Loucy (cell line): ENCODE data around the gene TIMP2.
A peak's percentile ranks its signal among the peaks of the same experiment; 100 is the strongest.

Source experiments
- H2AFZ ChIP-seq: fragments of 200-600 bp; sonication (generic); 2 replicates; pipeline ENCODE4 v1.6.0; 2016; ENCODE audit warnings: antibody characterized with exemption, mild to moderate bottlenecking, low read length, moderate library complexity
- H3F3A ChIP-seq: fragments of 200-600 bp; 2 replicates; pipeline ENCODE4 v1.6.0; 2016; ENCODE audit warnings: antibody characterized with exemption, low read depth, mild to moderate bottlenecking
- H3K27me3 ChIP-seq: fragments of 200-600 bp; sonication (generic); 2 replicates; pipeline ENCODE4 v1.6.1; 2014; ENCODE audit warnings: low read length, mild to moderate bottlenecking; ENCODE audit not compliant: insufficient read depth, poor library complexity, severe bottlenecking
- H3K36me3 ChIP-seq: fragments of 200-600 bp; sonication (generic); 2 replicates; pipeline ENCODE4 v1.6.1; 2016; ENCODE audit warnings: low read length; ENCODE audit not compliant: insufficient read depth
- H3K4me1 ChIP-seq: fragments of 200-600 bp; sonication (generic); 2 replicates; pipeline ENCODE4 v1.5.1; 2014; ENCODE audit warnings: low read length, mild to moderate bottlenecking; ENCODE audit not compliant: insufficient read depth, poor library complexity, severe bottlenecking
- H3K4me2 ChIP-seq: fragments of 200-600 bp; sonication (generic); 2 replicates; pipeline ENCODE4 v1.6.0; 2014; ENCODE audit warnings: antibody characterized with exemption, low read length, low read depth, mild to moderate bottlenecking; ENCODE audit not compliant: poor library complexity, severe bottlenecking
- H3K4me3 ChIP-seq: fragments of 200-600 bp; sonication (generic); 2 replicates; pipeline ENCODE4 v1.5.1; 2014; ENCODE audit warnings: low read length, mild to moderate bottlenecking, mixed read lengths; ENCODE audit not compliant: poor library complexity, severe bottlenecking
- H3K79me2 ChIP-seq: fragments of 200-600 bp; sonication (generic); 2 replicates; pipeline ENCODE4 v1.6.1; 2014; ENCODE audit warnings: low read length; ENCODE audit not compliant: insufficient read depth
- H3K9ac ChIP-seq: fragments of 200-600 bp; sonication (generic); 2 replicates; pipeline ENCODE4 v1.6.0; 2014; ENCODE audit warnings: mild to moderate bottlenecking, low read depth, low read length, moderate library complexity; ENCODE audit not compliant: poor library complexity, severe bottlenecking
- H3K9me2 ChIP-seq: fragments of 200-600 bp; sonication (generic); replicated peaks from 2 replicates; pipeline ENCODE4 v1.6.1; 2016; ENCODE audit warnings: low read depth, low read length, mixed read lengths
- H3K9me3 ChIP-seq: fragments of 200-600 bp; sonication (generic); 2 replicates; pipeline ENCODE4 v1.6.1; 2014; ENCODE audit warnings: mild to moderate bottlenecking, antibody characterized with exemption, low read length, low read depth; ENCODE audit not compliant: insufficient read depth
- H4K20me1 ChIP-seq: fragments of 200-600 bp; sonication (generic); 2 replicates; pipeline ENCODE4 v1.6.0; 2014; ENCODE audit warnings: antibody characterized with exemption, low read length, mild to moderate bottlenecking; ENCODE audit not compliant: insufficient read depth, poor library complexity, severe bottlenecking
- EZH2phosphoT487 ChIP-seq: fragments of 200-600 bp; IDR thresholded peaks from 2 replicates; pipeline ENCODE4 v1.6.1; 2018; ENCODE audit warnings: antibody characterized with exemption, mild to moderate bottlenecking, moderate library complexity, borderline replicate concordance
- TF ChIP-seq, protein P1 (sequence below): fragments of 200-600 bp; sonication (generic); conservative IDR thresholded peaks from 2 replicates; pipeline ENCODE4 v1.5.1; 2014; ENCODE audit warnings: mild to moderate bottlenecking, antibody characterized with exemption, low read length

The TIMP2 gene

DNA sequence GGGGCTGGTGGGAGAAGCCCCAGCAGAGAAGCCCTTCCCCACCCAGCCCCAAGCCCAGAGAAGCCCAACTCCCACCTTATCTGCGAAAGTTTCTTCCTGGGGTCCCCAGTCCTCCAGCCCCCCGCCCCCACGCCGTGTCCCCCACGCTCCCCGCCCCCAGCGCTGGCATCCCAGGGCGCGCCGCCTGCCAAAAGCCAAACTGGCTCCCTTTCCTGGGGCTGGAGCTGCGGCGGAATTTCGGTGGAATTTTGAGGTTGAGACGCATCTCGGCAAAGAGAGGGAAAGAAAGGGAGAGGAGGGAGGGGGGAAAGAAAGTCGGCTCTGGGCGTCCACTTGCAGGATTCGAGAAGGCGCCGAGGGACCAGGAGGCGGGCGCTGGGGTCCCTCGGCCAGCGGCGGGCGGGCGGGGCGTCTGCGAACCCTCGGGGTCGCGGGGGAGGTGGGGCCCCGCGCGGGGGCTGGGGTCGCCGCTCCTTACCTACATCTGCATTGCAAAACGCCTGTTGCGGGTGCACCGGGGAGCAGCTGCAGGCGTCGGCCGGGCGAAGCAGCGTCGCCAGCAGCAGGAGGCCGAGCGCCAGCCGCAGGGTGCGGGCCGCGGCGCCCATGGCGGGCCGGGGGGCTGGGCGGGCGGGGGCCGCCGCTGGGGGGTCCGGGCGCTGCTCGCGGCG lies 571 bp downstream of the TIMP2 start:
- Histone ChIP-seq H3K4me3 (peak overlapping the region; percentile 75), H3K4me2 (peak overlapping the region; percentile 99), H3K9ac (peak overlapping the region; percentile 60), H2AFZ (no peak overlapping the region), H3K9me2 (no peaks in the 10 kb centered on the region), H3K36me3 (no peaks in the 10 kb centered on the region), H3K9me3 (no peaks in the 10 kb centered on the region), H3F3A (no peaks in the 10 kb centered on the region), H3K27me3 (no peaks in the 10 kb centered on the region), H4K20me1 (no peaks in the 10 kb centered on the region), H3K79me2 (peaks cover 37% of the 10 kb centered on the region; the same call in 1 of the 2 replicates), H3K4me1 (peaks cover 29% of the 10 kb centered on the region)
- TF ChIP-seq EZH2phosphoT487 = no peak
- TF ChIP-seq, protein P1, sequence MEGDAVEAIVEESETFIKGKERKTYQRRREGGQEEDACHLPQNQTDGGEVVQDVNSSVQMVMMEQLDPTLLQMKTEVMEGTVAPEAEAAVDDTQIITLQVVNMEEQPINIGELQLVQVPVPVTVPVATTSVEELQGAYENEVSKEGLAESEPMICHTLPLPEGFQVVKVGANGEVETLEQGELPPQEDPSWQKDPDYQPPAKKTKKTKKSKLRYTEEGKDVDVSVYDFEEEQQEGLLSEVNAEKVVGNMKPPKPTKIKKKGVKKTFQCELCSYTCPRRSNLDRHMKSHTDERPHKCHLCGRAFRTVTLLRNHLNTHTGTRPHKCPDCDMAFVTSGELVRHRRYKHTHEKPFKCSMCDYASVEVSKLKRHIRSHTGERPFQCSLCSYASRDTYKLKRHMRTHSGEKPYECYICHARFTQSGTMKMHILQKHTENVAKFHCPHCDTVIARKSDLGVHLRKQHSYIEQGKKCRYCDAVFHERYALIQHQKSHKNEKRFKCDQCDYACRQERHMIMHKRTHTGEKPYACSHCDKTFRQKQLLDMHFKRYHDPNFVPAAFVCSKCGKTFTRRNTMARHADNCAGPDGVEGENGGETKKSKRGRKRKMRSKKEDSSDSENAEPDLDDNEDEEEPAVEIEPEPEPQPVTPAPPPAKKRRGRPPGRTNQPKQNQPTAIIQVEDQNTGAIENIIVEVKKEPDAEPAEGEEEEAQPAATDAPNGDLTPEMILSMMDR = no peak

DNA sequence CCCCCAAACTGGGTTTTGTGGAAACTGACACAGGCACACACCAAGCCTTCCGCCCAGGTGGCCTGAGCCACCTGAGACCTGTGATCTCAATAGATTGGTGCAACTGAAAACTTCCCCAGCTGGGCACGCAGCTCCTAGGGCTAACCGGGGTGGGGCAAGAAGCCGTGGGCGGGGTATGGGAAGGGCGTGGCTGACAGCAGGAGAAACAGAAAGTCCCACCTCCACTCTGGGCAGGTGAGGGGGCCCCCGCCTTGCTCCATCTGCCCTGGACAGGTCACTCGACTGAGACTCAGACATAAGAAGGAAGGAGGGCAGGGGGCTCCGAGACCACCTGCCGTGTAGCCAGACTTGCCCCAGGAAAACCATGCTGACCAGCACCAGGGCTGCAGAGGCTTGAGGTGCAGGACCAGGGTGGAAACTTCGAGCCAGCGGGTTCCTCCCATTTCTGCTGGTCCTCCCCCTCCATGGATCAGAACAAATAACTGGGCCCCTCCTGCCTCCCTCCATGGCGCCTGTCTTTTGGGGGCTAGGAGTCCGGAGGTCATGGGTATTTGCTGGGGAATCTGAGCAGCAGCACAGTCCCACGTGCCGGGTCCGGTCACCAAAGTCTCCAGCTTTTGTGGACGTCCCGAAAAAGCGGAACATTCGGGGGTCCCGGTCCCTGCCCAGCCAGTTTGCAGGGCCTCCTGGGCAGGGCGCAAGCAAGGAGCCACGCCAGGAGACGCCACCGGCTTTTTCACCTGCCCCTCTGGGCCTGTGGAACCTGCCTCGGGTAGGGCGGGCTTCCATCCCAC lies 1.3 kb downstream of the TIMP2 start:
- H3K9me2 ChIP-seq = no peaks in the 10 kb centered on the region
- peak overlapping the region; percentile 75 for H3K4me3 ChIP-seq
- H3K4me1 ChIP-seq = peaks cover 29% of the 10 kb centered on the region
- no peaks in the 10 kb centered on the region for H3K9me3 ChIP-seq
- H3F3A ChIP-seq = no peaks in the 10 kb centered on the region
- no peaks in the 10 kb centered on the region for H3K36me3 ChIP-seq
- H3K9ac ChIP-seq = peak overlapping the region; percentile 60
- peak overlapping the region; percentile 72 for H2AFZ ChIP-seq
- peaks cover 37% of the 10 kb centered on the region; the same call in 1 of the 2 replicates for H3K79me2 ChIP-seq
- no peaks in the 10 kb centered on the region for H3K27me3 ChIP-seq
- H4K20me1 ChIP-seq = no peaks in the 10 kb centered on the region
- peak overlapping the region; percentile 99 for H3K4me2 ChIP-seq
- TF ChIP-seq EZH2phosphoT487 = no peak

DNA sequence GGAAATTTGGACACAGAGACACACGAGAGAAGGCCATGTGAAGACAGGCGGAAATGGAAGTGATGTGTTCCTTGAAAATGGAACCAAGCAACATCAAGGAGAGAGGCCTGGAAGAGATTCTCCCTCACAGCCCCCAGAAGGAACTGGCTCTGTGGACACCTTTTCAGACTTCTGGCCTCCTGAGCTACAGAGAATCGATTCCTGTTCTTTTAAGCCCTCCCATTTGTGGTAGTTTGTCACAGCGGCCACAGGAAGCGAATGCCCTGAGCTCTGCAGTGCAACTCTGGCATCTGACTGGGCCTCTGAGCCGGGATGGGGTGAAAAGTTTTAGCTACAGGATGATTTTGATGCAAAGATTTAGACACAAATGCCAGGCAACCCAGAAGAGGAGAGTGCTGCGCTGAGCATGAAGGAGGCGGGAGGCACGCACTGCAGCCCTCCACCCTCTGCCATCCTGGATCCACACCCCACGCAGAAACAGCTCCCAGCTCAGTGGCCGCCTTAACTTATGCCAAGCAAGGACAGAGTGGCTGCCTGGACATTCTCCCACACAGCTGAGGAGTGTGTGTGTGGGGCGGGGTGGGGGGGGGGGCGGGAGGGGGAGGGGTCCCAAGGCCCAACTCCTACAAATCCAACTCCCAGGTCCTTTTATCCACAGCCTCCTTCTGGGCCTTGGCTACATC lies 2.2 kb downstream of the TIMP2 start:
- no peaks in the 10 kb centered on the region for H4K20me1 ChIP-seq
- TF ChIP-seq EZH2phosphoT487 = no peak
- TF ChIP-seq, protein P1 = no peak
- peak overlapping the region; percentile 63 for H3K9ac ChIP-seq
- H3K27me3 ChIP-seq = no peaks in the 10 kb centered on the region
- H3K9me2 ChIP-seq = no peaks in the 10 kb centered on the region
- no peaks in the 10 kb centered on the region for H3F3A ChIP-seq
- peak overlapping the region; percentile 72; the same call in 1 of the 2 replicates for H2AFZ ChIP-seq
- H3K36me3 ChIP-seq = no peaks in the 10 kb centered on the region
- peak overlapping the region; percentile 75 for H3K4me3 ChIP-seq
- peak overlapping the region; percentile 99 for H3K4me2 ChIP-seq
- H3K9me3 ChIP-seq = no peaks in the 10 kb centered on the region
- H3K79me2 ChIP-seq = peaks cover 37% of the 10 kb centered on the region; the same call in 1 of the 2 replicates
- peaks cover 29% of the 10 kb centered on the region for H3K4me1 ChIP-seq
